HCT116 (cell line): ENCODE data around the gene FAHD1.

ENCODE experiments used
- CBX3 ChIP-seq: IDR thresholded peaks from 2 replicates; pipeline ENCODE4 v1.6.1; 2012; ENCODE audit warnings: low read depth
- CTCF ChIP-seq, 3 experiments: fragments of 200-600 bp in 1 of 3; sonication (generic) in 1 of 3; IDR thresholded peaks in 2 of 3; conservative IDR thresholded peaks in 1 of 3; 2 replicates each; pipeline ENCODE4 v1.5.1; 2012 to 2017; ENCODE audit warnings: low read depth in 2 of 3, low read length in 2 of 3, antibody characterized with exemption in 1 of 3, borderline replicate concordance in 1 of 3, control low read depth in 1 of 3, mild to moderate bottlenecking in 1 of 3, mixed read lengths in 1 of 3, mixed run types in 1 of 3, moderate library complexity in 1 of 3; ENCODE audit not compliant: insufficient read depth in 1 of 3
- EZH2 ChIP-seq: fragments of 200-600 bp; sonication (generic); IDR thresholded peaks from 2 replicates; pipeline ENCODE4 v1.6.1; 2017; ENCODE audit warnings: antibody characterized with exemption, mixed run types
- FOSL1 ChIP-seq: IDR thresholded peaks from 2 replicates; pipeline ENCODE4 v1.6.1; 2012; ENCODE audit warnings: low read depth
- MAX ChIP-seq: IDR thresholded peaks from 2 replicates; pipeline ENCODE4 v1.6.1; 2012
- POLR2A ChIP-seq: IDR thresholded peaks from 2 replicates; pipeline ENCODE4 v1.7.0; 2011; ENCODE audit warnings: borderline replicate concordance; ENCODE audit not compliant: insufficient read depth, insufficient read length; ENCODE audit errors: extremely low read depth
- POLR2AphosphoS5 ChIP-seq: IDR thresholded peaks from 2 replicates; pipeline ENCODE4 v1.6.1; 2011; ENCODE audit warnings: mild to moderate bottlenecking, low read depth, low read length, moderate library complexity
- RAD21 ChIP-seq: IDR thresholded peaks from 2 replicates; pipeline ENCODE4 v1.6.1; 2012; ENCODE audit warnings: low read depth, mild to moderate bottlenecking
- REST ChIP-seq: IDR thresholded peaks from 2 replicates; pipeline ENCODE4 v1.6.1; 2012; ENCODE audit warnings: low read depth
- SIN3A ChIP-seq: IDR thresholded peaks from 2 replicates; pipeline ENCODE4 v1.6.1; 2012; ENCODE audit warnings: low read depth

- no peak for TF ChIP-seq EZH2
- TF ChIP-seq RAD21 = no peak
- no peak for TF ChIP-seq FOSL1
- no peak for TF ChIP-seq REST
- TF ChIP-seq SIN3A = no peak
- TF ChIP-seq CTCF (IDR thresholded peaks at IDR 0.05 in 2 of 3, conservative IDR thresholded peaks at IDR 0.05 in 1 of 3; ENCODE audit: borderline replicate concordance in 1 of 3, insufficient read depth in 1 of 3, low read depth in 2 of 3, low read length in 2 of 3) = no peak
- no peak for TF ChIP-seq POLR2A
- no peak for TF ChIP-seq MAX
- no peak for TF ChIP-seq POLR2AphosphoS5
- TF ChIP-seq CBX3 = no peak
These were observed 1.8 kb downstream of the FAHD1 start for GRCh38 chr16:1828645-1829410.
